Measurements from ENCODE around the gene COPZ2. TPM values are rescaled to one million over a fixed set of nuclear protein-coding genes. Genes with fewer than 3 reads are reported as not detected.

The COPZ2 gene
- total RNA-seq = 15.3 and 15.9 TPM in 2 replicates

GRCh38 chr17:48037036-48037837 is at the start of gene COPZ2:
Gene COPZ2 (minus strand): TSS chr17:48037797. CDS start chr17:48037777, 20 bp downstream.

GRCh38 chr17:48047741-48048383 is 10.3 kb upstream of the COPZ2 start, which contains the start of gene NFE2L1:
Gene NFE2L1 (plus strand): TSS chr17:48048359. CDS start chr17:48051119, 2,760 bp downstream.

Other genes with a start within 250 kb of the COPZ2 start
- 8.8 and 11.9 TPM in 2 replicates for gene OSBPL7, start 216.0 kb downstream of the COPZ2 start, total RNA-seq
- gene MRPL10, start 206.3 kb downstream of the COPZ2 start, total RNA-seq = 46.8 and 49.3 TPM in 2 replicates
- 0.10 TPM in 1 of 2 replicates, not detected in the other for gene LRRC46, start 206.1 kb downstream of the COPZ2 start, total RNA-seq
- gene SCRN2, start 196.5 kb downstream of the COPZ2 start, total RNA-seq = 16.9 and 25.1 TPM in 2 replicates
- 3.1 and 5.1 TPM in 2 replicates for gene SP6, start 186.6 kb downstream of the COPZ2 start, total RNA-seq
- 2.9 and 5.1 TPM in 2 replicates for gene SP2, start 141.6 kb downstream of the COPZ2 start, total RNA-seq
- gene PNPO, start 96.2 kb downstream of the COPZ2 start, total RNA-seq = 34.5 and 39.0 TPM in 2 replicates
- not detected in 2 replicates for gene PRR15L, start 79.9 kb downstream of the COPZ2 start, total RNA-seq
- 60.9 and 61.5 TPM in 2 replicates for gene CDK5RAP3, start 66.7 kb downstream of the COPZ2 start, total RNA-seq
- gene NFE2L1, start 10.6 kb upstream of the COPZ2 start, total RNA-seq = 100 and 105 TPM in 2 replicates
- gene CBX1, start 63.7 kb upstream of the COPZ2 start, total RNA-seq = 55.2 and 59.2 TPM in 2 replicates
- gene SNX11, start 70.0 kb upstream of the COPZ2 start, total RNA-seq = 12.6 and 17.4 TPM in 2 replicates